ENCODE measurements around the gene HCFC1R1.
"Not testable (repeated sequence)": the region's sequence is repeated elsewhere in the genome, so short reads cannot be mapped to it uniquely, and the experiment has no call there.

Gene HCFC1R1

GRCh38 chr16:3054965-3055733 is 31.4 kb upstream of the HCFC1R1 start:
- no peaks in the 10 kb centered on the region for H3K36me3 ChIP-seq (ENCODE audit: insufficient read depth, low read length)

GRCh38 chr16:3053330-3053710 is 29.6 kb upstream of the HCFC1R1 start:
- H3K9me3 ChIP-seq (ENCODE audit: low read length); H3K9ac ChIP-seq (ENCODE audit: low read length); H3K27ac ChIP-seq (ENCODE audit: low read depth, low read length); H3K36me3 ChIP-seq (ENCODE audit: insufficient read depth, low read length); H3K4me3 ChIP-seq (ENCODE audit: low read depth in 1 of 2, low read length in 2 of 2); H3K4me1 ChIP-seq (ENCODE audit: insufficient read depth, low read length): not testable (repeated sequence)
- peaks cover 0 to 18% of the 10 kb centered on the region in 2 donors for H3K27me3 ChIP-seq (ENCODE audit: control insufficient read depth in 1 of 2, insufficient read depth in 2 of 2, low read length in 2 of 2)

More at GRCh38 chr16:3054965-3055733, 31.4 kb upstream of the HCFC1R1 start:
- Histone ChIP-seq H3K4me3 (ENCODE audit: low read depth in 1 of 2, low read length in 2 of 2) (no peak overlapping the region), H3K9ac (ENCODE audit: low read length) (no peak overlapping the region), H3K9me3 (ENCODE audit: low read length) (no peaks in the 10 kb centered on the region), H3K4me1 (ENCODE audit: insufficient read depth, low read length) (peaks cover 6% of the 10 kb centered on the region), H3K27me3 (ENCODE audit: control insufficient read depth in 1 of 2, insufficient read depth in 2 of 2, low read length in 2 of 2) (peaks cover 0 to 14% of the 10 kb centered on the region in 2 donors), H3K27ac (ENCODE audit: low read depth, low read length) (no peak overlapping the region)

- not testable (repeated sequence) for H3K4me1 ChIP-seq (ENCODE audit: insufficient read depth, low read length); H3K36me3 ChIP-seq (ENCODE audit: insufficient read depth, low read length); H3K4me3 ChIP-seq (ENCODE audit: low read depth in 1 of 2, low read length in 2 of 2); H3K9me3 ChIP-seq (ENCODE audit: low read length); H3K27ac ChIP-seq (ENCODE audit: low read depth, low read length); H3K9ac ChIP-seq (ENCODE audit: low read length)
- H3K27me3 ChIP-seq (ENCODE audit: control insufficient read depth in 1 of 2, insufficient read depth in 2 of 2, low read length in 2 of 2) = peaks cover 0 to 16% of the 10 kb centered on the region in 2 donors
These were observed 29.0 kb upstream of the HCFC1R1 start for GRCh38 chr16:3052571-3053329.

- Histone ChIP-seq H3K27me3 (ENCODE audit: control insufficient read depth in 1 of 2, insufficient read depth in 2 of 2, low read length in 2 of 2) (peaks cover 5 to 28% of the 10 kb centered on the region in 2 donors), H3K27ac (ENCODE audit: low read depth, low read length) (no peak overlapping the region), H3K4me3 (ENCODE audit: low read depth in 1 of 2, low read length in 2 of 2) (no peak overlapping the region), H3K9ac (ENCODE audit: low read length) (no peak overlapping the region), H3K36me3 (ENCODE audit: insufficient read depth, low read length) (no peaks in the 10 kb centered on the region), H3K4me1 (ENCODE audit: insufficient read depth, low read length) (no peaks in the 10 kb centered on the region), H3K9me3 (ENCODE audit: low read length) (no peaks in the 10 kb centered on the region)
These were observed 27.8 kb upstream of the HCFC1R1 start for GRCh38 chr16:3051494-3051893.

- Histone ChIP-seq H3K9me3 (ENCODE audit: low read length) (no peaks in the 10 kb centered on the region), H3K9ac (ENCODE audit: low read length) (no peak overlapping the region), H3K27ac (ENCODE audit: low read depth, low read length) (no peak overlapping the region), H3K4me3 (ENCODE audit: low read depth in 1 of 2, low read length in 2 of 2) (no peak overlapping the region), H3K4me1 (ENCODE audit: insufficient read depth, low read length) (no peaks in the 10 kb centered on the region), H3K27me3 (ENCODE audit: control insufficient read depth in 1 of 2, insufficient read depth in 2 of 2, low read length in 2 of 2) (peaks cover 5 to 33% of the 10 kb centered on the region in 2 donors), H3K36me3 (ENCODE audit: insufficient read depth, low read length) (no peaks in the 10 kb centered on the region)
These were observed 27.3 kb upstream of the HCFC1R1 start for GRCh38 chr16:3051009-3051408.

GRCh38 chr16:3050487-3050886 is 26.7 kb upstream of the HCFC1R1 start:
- H3K4me1 ChIP-seq (ENCODE audit: insufficient read depth, low read length) = no peaks in the 10 kb centered on the region
- H3K36me3 ChIP-seq (ENCODE audit: insufficient read depth, low read length) = no peaks in the 10 kb centered on the region
- no peaks in the 10 kb centered on the region for H3K9me3 ChIP-seq (ENCODE audit: low read length)
- no peak overlapping the region for H3K9ac ChIP-seq (ENCODE audit: low read length)
- no peak overlapping the region for H3K27ac ChIP-seq (ENCODE audit: low read depth, low read length)
- H3K4me3 ChIP-seq (ENCODE audit: low read depth in 1 of 2, low read length in 2 of 2) = no peak overlapping the region
- H3K27me3 ChIP-seq (ENCODE audit: control insufficient read depth in 1 of 2, insufficient read depth in 2 of 2, low read length in 2 of 2) = peaks cover 5 to 38% of the 10 kb centered on the region in 2 donors

- H3K4me3 ChIP-seq (ENCODE audit: low read depth in 1 of 2, low read length in 2 of 2) = no peak overlapping the region
- no peaks in the 10 kb centered on the region for H3K4me1 ChIP-seq (ENCODE audit: insufficient read depth, low read length)
- H3K36me3 ChIP-seq (ENCODE audit: insufficient read depth, low read length) = no peaks in the 10 kb centered on the region
- H3K9me3 ChIP-seq (ENCODE audit: low read length) = no peaks in the 10 kb centered on the region
- no peak overlapping the region for H3K27ac ChIP-seq (ENCODE audit: low read depth, low read length)
- no peak overlapping the region for H3K9ac ChIP-seq (ENCODE audit: low read length)
- peaks cover 5 to 41% of the 10 kb centered on the region in 2 donors for H3K27me3 ChIP-seq (ENCODE audit: control insufficient read depth in 1 of 2, insufficient read depth in 2 of 2, low read length in 2 of 2)
These were observed 26.3 kb upstream of the HCFC1R1 start for GRCh38 chr16:3049921-3050481.

- Histone ChIP-seq H3K27me3 (ENCODE audit: control insufficient read depth in 1 of 2, insufficient read depth in 2 of 2, low read length in 2 of 2) (peaks cover 19 to 58% of the 10 kb centered on the region in 2 donors), H3K9me3 (ENCODE audit: low read length) (no peaks in the 10 kb centered on the region), H3K4me3 (ENCODE audit: low read depth in 1 of 2, low read length in 2 of 2) (no peak overlapping the region), H3K27ac (ENCODE audit: low read depth, low read length) (no peak overlapping the region), H3K9ac (ENCODE audit: low read length) (no peak overlapping the region), H3K36me3 (ENCODE audit: insufficient read depth, low read length) (no peaks in the 10 kb centered on the region), H3K4me1 (ENCODE audit: insufficient read depth, low read length) (no peaks in the 10 kb centered on the region)
These were observed 23.6 kb upstream of the HCFC1R1 start for GRCh38 chr16:3047387-3047720.

GRCh38 chr16:3046641-3047386 is 23.1 kb upstream of the HCFC1R1 start:
- Histone ChIP-seq H3K9me3 (ENCODE audit: low read length) (no peaks in the 10 kb centered on the region), H3K36me3 (ENCODE audit: insufficient read depth, low read length) (no peaks in the 10 kb centered on the region), H3K27ac (ENCODE audit: low read depth, low read length) (no peak overlapping the region), H3K9ac (ENCODE audit: low read length) (no peak overlapping the region), H3K4me1 (ENCODE audit: insufficient read depth, low read length) (no peaks in the 10 kb centered on the region), H3K4me3 (ENCODE audit: low read depth in 1 of 2, low read length in 2 of 2) (no peak overlapping the region), H3K27me3 (ENCODE audit: control insufficient read depth in 1 of 2, insufficient read depth in 2 of 2, low read length in 2 of 2) (peaks cover 19 to 58% of the 10 kb centered on the region in 2 donors)

- Histone ChIP-seq H3K27me3 (ENCODE audit: control insufficient read depth in 1 of 2, insufficient read depth in 2 of 2, low read length in 2 of 2) (peaks cover 19 to 58% of the 10 kb centered on the region in 2 donors), H3K36me3 (ENCODE audit: insufficient read depth, low read length) (no peaks in the 10 kb centered on the region), H3K4me3 (ENCODE audit: low read depth in 1 of 2, low read length in 2 of 2) (peak within 1 kb of the TSS; percentile 31 to 43), H3K9me3 (ENCODE audit: low read length) (no peaks in the 10 kb centered on the region), H3K9ac (ENCODE audit: low read length) (no peak within 1 kb of the TSS), H3K4me1 (ENCODE audit: insufficient read depth, low read length) (no peaks in the 10 kb centered on the region), H3K27ac (ENCODE audit: low read depth, low read length) (no peak within 1 kb of the TSS)
These were observed 22.3 kb upstream of the HCFC1R1 start, which contains the start of gene MMP25 for GRCh38 chr16:3045758-3046640. MMP25 (plus strand) TSS chr16:3046561; CDS start chr16:3046918, 357 bp downstream.
